Mesenchymal stem cell (in vitro differentiated cells and primary cell): ENCODE data around the gene NXPE1.
"Not testable (repeated sequence)": the region's sequence is repeated elsewhere in the genome, so short reads cannot be mapped to it uniquely, and the experiment has no call there.

Experiments
- DNase-seq: peaks from one replicate; pipeline ENCODE4 v3.0.0-alpha.2; 2013
- H2AFZ ChIP-seq: one replicate; pipeline ENCODE4 v1.6.1; 2013; ENCODE audit warnings: low read depth, mild to moderate bottlenecking, control low read depth, inconsistent platforms, low read length, moderate library complexity
- H2AK5ac ChIP-seq: 2 replicates; pipeline ENCODE4 v1.6.1; 2013; ENCODE audit warnings: low read length, moderate library complexity, mild to moderate bottlenecking, inconsistent platforms; ENCODE audit not compliant: severe bottlenecking
- H2BK120ac ChIP-seq: one replicate; pipeline ENCODE4 v1.6.1; 2013; ENCODE audit warnings: low read depth, mild to moderate bottlenecking, inconsistent platforms, low read length, moderate library complexity
- H2BK12ac ChIP-seq, 2 experiments: one replicate each; pipeline ENCODE4 v1.6.1; 2013; ENCODE audit warnings: inconsistent platforms in 2 of 2, low read length in 2 of 2, mild to moderate bottlenecking in 2 of 2, moderate library complexity in 2 of 2, control low read depth in 1 of 2
- H2BK15ac ChIP-seq: one replicate; pipeline ENCODE4 v1.6.1; 2013; ENCODE audit warnings: mild to moderate bottlenecking, low read depth, inconsistent platforms; ENCODE audit not compliant: poor library complexity, severe bottlenecking
- H2BK5ac ChIP-seq: 2 replicates; pipeline ENCODE4 v1.6.1; 2013; ENCODE audit warnings: low read depth, mild to moderate bottlenecking, low read length, control low read depth, inconsistent platforms; ENCODE audit not compliant: poor library complexity, severe bottlenecking
- H3K14ac ChIP-seq, 2 experiments: one replicate each; pipeline ENCODE4 v1.6.1; 2013; ENCODE audit warnings: inconsistent platforms in 2 of 2, low read length in 2 of 2, control low read depth in 1 of 2, mild to moderate bottlenecking in 1 of 2, moderate library complexity in 1 of 2
- H3K18ac ChIP-seq, 2 experiments: one replicate each; pipeline ENCODE4 v1.6.1; 2013; ENCODE audit warnings: inconsistent platforms in 2 of 2, low read length in 2 of 2, control low read depth in 1 of 2, low read depth in 1 of 2, mild to moderate bottlenecking in 1 of 2
- H3K23ac ChIP-seq, 2 experiments: one replicate each; pipeline ENCODE4 v1.6.1; 2013; ENCODE audit warnings: inconsistent platforms in 2 of 2, low read length in 2 of 2, mild to moderate bottlenecking in 2 of 2, moderate library complexity in 2 of 2, control low read depth in 1 of 2
- H3K27ac ChIP-seq: 2 replicates; pipeline ENCODE4 v1.5.1; 2013; ENCODE audit warnings: mild to moderate bottlenecking, moderate library complexity, low read length, control low read depth, inconsistent platforms; ENCODE audit not compliant: poor library complexity, severe bottlenecking
- H3K27me3 ChIP-seq, 2 experiments: 2 replicates each; pipeline versions ENCODE4 v1.6.1 to v1.7.0; 2013; ENCODE audit warnings: low read length in 2 of 2, mild to moderate bottlenecking in 2 of 2, moderate library complexity in 2 of 2, control low read depth in 1 of 2, inconsistent platforms in 1 of 2; ENCODE audit not compliant: control insufficient read depth in 1 of 2, insufficient read depth in 1 of 2
- H3K36me3 ChIP-seq, 2 experiments: 2 replicates each; pipeline versions ENCODE4 v1.6.1 to v1.7.0; 2013; ENCODE audit warnings: low read length in 2 of 2, control low read depth in 1 of 2, inconsistent platforms in 1 of 2, low read depth in 1 of 2, mild to moderate bottlenecking in 1 of 2; ENCODE audit not compliant: insufficient read depth in 2 of 2, control insufficient read depth in 1 of 2
- H3K4ac ChIP-seq, 2 experiments: one replicate each; pipeline ENCODE4 v1.6.1; 2013; ENCODE audit warnings: inconsistent platforms in 2 of 2, low read length in 2 of 2, mild to moderate bottlenecking in 2 of 2, moderate library complexity in 2 of 2, control low read depth in 1 of 2, low read depth in 1 of 2
- H3K4me1 ChIP-seq: 2 replicates; pipeline ENCODE4 v1.6.1; 2013; ENCODE audit warnings: low read depth, low read length, control low read depth; ENCODE audit not compliant: control insufficient read depth, insufficient read depth
- H3K4me2 ChIP-seq: 2 replicates; pipeline ENCODE4 v1.6.1; 2013; ENCODE audit warnings: low read length, mild to moderate bottlenecking, inconsistent platforms; ENCODE audit not compliant: poor library complexity, severe bottlenecking
- H3K4me3 ChIP-seq, 2 experiments: 2 replicates each; pipeline versions ENCODE4 v1.5.1 to v1.7.0; 2013; ENCODE audit warnings: low read length in 2 of 2, mild to moderate bottlenecking in 2 of 2, control low read depth in 1 of 2, low read depth in 1 of 2; ENCODE audit not compliant: insufficient read depth in 1 of 2
- H3K79me1 ChIP-seq: replicated peaks from 2 replicates; pipeline ENCODE4 v1.6.1; 2013; ENCODE audit warnings: mild to moderate bottlenecking, control low read depth, low read length, inconsistent platforms; ENCODE audit not compliant: poor library complexity, severe bottlenecking
- H3K9ac ChIP-seq: 2 replicates; pipeline ENCODE4 v1.7.0; 2013; ENCODE audit warnings: mild to moderate bottlenecking, low read length, moderate library complexity
- H3K9me3 ChIP-seq: 2 replicates; pipeline ENCODE4 v1.7.0; 2013; ENCODE audit warnings: mild to moderate bottlenecking, low read length; ENCODE audit not compliant: control insufficient read depth
- H4K8ac ChIP-seq: one replicate; pipeline ENCODE4 v1.6.1; 2013; ENCODE audit warnings: inconsistent platforms, mild to moderate bottlenecking, low read length, moderate library complexity
- H4K91ac ChIP-seq: one replicate; pipeline ENCODE4 v1.6.1; 2013; ENCODE audit warnings: mild to moderate bottlenecking, low read length, inconsistent platforms
- WGBS: methylation state at CpG from one replicate; pipeline ENCODE4 v1.1.7; 2013; ENCODE audit warnings: mixed read lengths; 5-methylcytosine and 5-hydroxymethylcytosine counted together

NXPE1 gene

DNA sequence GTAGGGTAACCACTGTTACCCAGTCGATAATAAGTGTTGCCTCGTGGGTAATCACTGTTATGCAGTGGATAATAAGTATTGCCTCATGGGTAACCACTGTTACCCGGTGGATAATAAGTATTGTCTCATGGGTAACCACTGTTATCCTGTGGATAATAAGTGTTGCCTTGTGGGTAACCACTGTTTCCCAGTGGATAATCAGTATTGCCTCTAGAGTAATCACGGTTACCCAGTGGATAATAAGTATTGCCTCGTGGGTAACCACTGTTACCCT is 47.1 kb upstream of the NXPE1 start:
- not testable (repeated sequence) for H2AK5ac ChIP-seq, H3K27ac ChIP-seq, H3K4me1 ChIP-seq, H2BK5ac ChIP-seq, DNase-seq, H3K4me2 ChIP-seq, H4K91ac ChIP-seq, H3K23ac ChIP-seq, H3K9me3 ChIP-seq, H3K4ac ChIP-seq, H3K27me3 ChIP-seq, H3K18ac ChIP-seq, H3K79me1 ChIP-seq, H2BK15ac ChIP-seq, H3K4me3 ChIP-seq, H4K8ac ChIP-seq, H3K36me3 ChIP-seq, H2BK120ac ChIP-seq, H3K9ac ChIP-seq, H3K14ac ChIP-seq, H2AFZ ChIP-seq, H2BK12ac ChIP-seq
- WGBS = 89% methylated on average over 5 of the region's 5 CpGs

DNA sequence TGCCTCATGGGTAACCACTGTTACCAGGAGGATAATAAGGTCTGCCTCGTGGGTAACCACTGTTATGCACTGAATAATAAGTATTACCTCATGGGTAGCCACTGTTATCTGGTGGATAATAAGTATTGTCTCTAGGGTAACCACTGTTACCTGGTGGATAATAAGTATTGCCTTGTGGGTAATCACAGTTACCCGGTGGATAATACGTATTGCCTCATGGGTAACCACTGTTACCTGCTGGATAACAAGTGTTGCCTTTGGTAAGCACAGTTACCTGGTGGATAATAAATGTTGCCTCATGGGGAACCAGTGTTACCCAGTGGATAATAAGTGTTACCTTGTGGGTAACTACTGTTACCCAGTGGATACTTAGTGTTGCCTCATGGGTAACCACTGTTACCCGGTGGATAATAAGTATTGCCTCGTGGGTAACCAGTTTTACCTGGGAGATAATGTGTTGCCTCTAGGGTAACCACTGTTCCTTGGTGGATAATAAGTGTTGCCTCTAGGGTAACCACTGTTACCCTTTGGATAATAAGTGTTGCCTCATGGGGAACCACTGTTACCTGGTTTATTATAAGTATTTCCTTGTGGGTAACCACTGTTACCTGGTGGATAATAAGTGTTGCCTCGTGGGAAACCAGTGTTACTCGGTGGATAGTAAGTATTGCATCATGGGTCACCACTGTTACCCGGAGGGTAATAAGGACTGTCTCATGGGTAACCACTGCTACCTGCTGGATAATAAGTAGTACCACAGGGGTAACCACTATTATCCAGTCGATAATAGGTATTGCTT is 46.5 kb upstream of the NXPE1 start:
- Histone ChIP-seq H3K14ac (no peak overlapping the region), H3K4me3 (no peak overlapping the region), H3K27me3 (no peaks in the 10 kb centered on the region), H2BK15ac (no peak overlapping the region), H3K18ac (no peak overlapping the region), H3K9me3 (no peaks in the 10 kb centered on the region), H3K9ac (no peak overlapping the region), H2AK5ac (no peak overlapping the region), H2BK120ac (no peak overlapping the region), H2BK5ac (no peak overlapping the region), H3K27ac (no peak overlapping the region), H3K23ac (no peak overlapping the region), H4K8ac (no peak overlapping the region), H2AFZ (no peak overlapping the region), H3K79me1 (no peaks in the 10 kb centered on the region), H3K36me3 (no peaks in the 10 kb centered on the region), H3K4me1 (no peaks in the 10 kb centered on the region), H3K4ac (no peak overlapping the region), H3K4me2 (no peak overlapping the region), H4K91ac (no peak overlapping the region), H2BK12ac (no peak overlapping the region)
- 85% methylated on average over 9 of the region's 9 CpGs for WGBS
- DNase-seq = peak; percentile 6

DNA sequence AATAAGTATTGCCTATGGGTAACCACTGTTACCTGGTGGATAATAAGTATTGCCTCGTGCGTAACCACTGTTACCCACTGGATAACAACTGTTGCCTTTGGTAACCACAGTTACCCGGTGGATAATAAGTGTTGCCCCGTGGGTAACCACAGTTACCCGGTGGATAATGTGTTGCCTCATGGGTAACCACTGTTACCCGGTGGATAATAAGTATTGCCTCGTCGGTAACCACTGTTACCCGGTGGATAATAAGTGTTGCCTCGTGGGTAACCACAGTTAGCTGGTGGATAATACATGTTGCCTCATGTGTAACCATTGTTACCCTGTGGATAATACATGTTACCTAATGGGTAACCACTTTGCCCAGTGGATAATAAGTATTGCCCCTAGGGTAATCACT is 45.7 kb upstream of the NXPE1 start:
- Histone ChIP-seq H3K9me3 (no peaks in the 10 kb centered on the region), H3K4me2 (no peak overlapping the region), H2BK15ac (no peak overlapping the region), H2BK120ac (no peak overlapping the region), H3K4ac (no peak overlapping the region), H3K27ac (no peak overlapping the region), H3K27me3 (no peaks in the 10 kb centered on the region), H3K36me3 (no peaks in the 10 kb centered on the region), H3K4me1 (no peaks in the 10 kb centered on the region), H3K79me1 (no peaks in the 10 kb centered on the region), H2AFZ (no peak overlapping the region), H2AK5ac (no peak overlapping the region), H3K18ac (no peak overlapping the region), H2BK12ac (no peak overlapping the region), H3K4me3 (no peak overlapping the region), H2BK5ac (no peak overlapping the region), H4K91ac (no peak overlapping the region), H4K8ac (no peak overlapping the region), H3K14ac (no peak overlapping the region), H3K9ac (no peak overlapping the region), H3K23ac (no peak overlapping the region)
- no peak for DNase-seq
- WGBS = 94% methylated on average over 10 of the region's 10 CpGs

DNA sequence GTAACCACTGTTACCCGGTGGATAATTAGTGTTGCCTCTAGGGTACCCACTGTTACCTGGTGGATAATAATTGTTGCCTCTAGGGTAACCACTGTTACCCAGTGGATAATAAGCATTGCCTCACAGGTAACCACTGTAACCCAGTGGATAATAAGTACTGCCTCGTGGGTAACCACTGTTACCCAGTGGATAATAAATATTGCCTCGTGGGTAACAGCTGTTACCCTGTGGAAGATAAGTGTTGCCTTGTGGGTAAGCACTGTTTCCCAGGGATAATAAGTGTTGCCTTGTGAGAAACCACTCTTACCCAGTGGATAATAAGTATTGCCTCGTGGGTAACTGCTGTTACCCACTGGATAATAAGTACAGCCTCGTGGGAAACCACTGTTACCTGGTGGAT is 45.2 kb upstream of the NXPE1 start:
- Histone ChIP-seq H3K18ac (no peak overlapping the region), H3K36me3 (no peaks in the 10 kb centered on the region), H2BK120ac (no peak overlapping the region), H3K9ac (no peak overlapping the region), H2BK15ac (no peak overlapping the region), H3K4ac (no peak overlapping the region), H3K27ac (no peak overlapping the region), H4K8ac (no peak overlapping the region), H2AFZ (no peak overlapping the region), H2AK5ac (no peak overlapping the region), H3K4me3 (no peak overlapping the region), H3K79me1 (no peaks in the 10 kb centered on the region), H3K4me2 (no peak overlapping the region), H4K91ac (no peak overlapping the region), H3K23ac (no peak overlapping the region), H2BK5ac (no peak overlapping the region), H2BK12ac (no peak overlapping the region), H3K27me3 (no peaks in the 10 kb centered on the region), H3K14ac (no peak overlapping the region), H3K4me1 (no peaks in the 10 kb centered on the region), H3K9me3 (no peaks in the 10 kb centered on the region)
- DNase-seq = no peak
- WGBS = 72% methylated on average over 5 of the region's 5 CpGs
